ENCODE results near the gene FAM114A1.

FAM114A1 gene

DNA sequence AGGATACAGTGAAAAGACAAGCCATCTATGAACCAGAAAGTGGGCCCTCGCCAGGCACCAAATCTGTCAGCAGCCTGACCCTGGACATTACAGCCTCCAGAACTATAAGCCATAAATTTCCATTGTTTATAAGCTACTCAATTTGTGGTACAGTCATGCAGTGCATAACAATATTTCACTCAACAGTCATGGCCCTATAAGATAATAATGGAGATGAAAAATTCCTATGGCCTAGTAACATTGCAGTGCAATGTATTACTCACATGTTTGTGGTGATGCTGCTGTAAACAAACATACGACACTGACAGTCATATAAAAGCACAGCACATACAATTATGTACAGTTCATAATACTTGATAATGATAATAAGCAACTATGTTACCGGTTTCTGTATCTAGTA is 45.9 kb upstream of the FAM114A1 start:
- Histone ChIP-seq H3K27me3 (ENCODE audit: control insufficient read depth, insufficient read depth, low read length) (no peaks in the 10 kb centered on the region), H3K4me1 (no peaks in the 10 kb centered on the region), H2AFZ (no peak overlapping the region), H3K4me2 (ENCODE audit: low read length) (no peak overlapping the region), H3K9ac (no peak overlapping the region), H3K27ac (no peak overlapping the region), H3K9me3 (ENCODE audit: control insufficient read depth, low read length) (no peaks in the 10 kb centered on the region), H3K79me2 (no peaks in the 10 kb centered on the region), H3K36me3 (ENCODE audit: control insufficient read depth, insufficient read depth, low read length) (no peaks in the 10 kb centered on the region), H3K4me3 (ENCODE audit: low read depth, low read length) (no peak overlapping the region)
- TF ChIP-seq, protein P1, sequence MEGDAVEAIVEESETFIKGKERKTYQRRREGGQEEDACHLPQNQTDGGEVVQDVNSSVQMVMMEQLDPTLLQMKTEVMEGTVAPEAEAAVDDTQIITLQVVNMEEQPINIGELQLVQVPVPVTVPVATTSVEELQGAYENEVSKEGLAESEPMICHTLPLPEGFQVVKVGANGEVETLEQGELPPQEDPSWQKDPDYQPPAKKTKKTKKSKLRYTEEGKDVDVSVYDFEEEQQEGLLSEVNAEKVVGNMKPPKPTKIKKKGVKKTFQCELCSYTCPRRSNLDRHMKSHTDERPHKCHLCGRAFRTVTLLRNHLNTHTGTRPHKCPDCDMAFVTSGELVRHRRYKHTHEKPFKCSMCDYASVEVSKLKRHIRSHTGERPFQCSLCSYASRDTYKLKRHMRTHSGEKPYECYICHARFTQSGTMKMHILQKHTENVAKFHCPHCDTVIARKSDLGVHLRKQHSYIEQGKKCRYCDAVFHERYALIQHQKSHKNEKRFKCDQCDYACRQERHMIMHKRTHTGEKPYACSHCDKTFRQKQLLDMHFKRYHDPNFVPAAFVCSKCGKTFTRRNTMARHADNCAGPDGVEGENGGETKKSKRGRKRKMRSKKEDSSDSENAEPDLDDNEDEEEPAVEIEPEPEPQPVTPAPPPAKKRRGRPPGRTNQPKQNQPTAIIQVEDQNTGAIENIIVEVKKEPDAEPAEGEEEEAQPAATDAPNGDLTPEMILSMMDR (IDR thresholded peaks at IDR 0.05): no peak

DNA sequence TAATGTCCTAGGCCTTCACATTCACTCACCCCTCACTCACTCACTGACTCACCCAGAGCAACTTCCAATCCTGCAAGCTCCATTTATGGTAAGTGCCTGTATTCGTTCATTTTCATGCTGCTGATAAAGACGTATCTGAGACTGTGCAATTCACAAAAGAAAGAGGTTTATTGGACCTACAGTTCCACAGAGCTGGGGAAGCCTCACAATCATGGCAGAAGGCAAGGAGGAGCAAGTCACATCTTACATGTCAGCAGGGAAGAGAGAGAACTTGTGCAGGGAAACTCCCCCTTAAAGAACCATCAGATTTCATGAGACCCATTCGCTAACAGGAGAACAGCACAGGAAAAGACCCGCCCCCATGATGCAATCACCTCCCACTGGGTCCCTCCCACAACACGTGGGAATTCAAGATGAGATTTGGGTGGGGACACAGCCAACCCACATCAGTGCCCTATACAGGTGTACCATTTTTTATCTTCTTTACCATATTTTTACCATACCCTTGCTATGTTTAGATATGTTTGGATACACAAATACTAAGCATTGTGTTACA is 44.8 kb upstream of the FAM114A1 start:
- Histone ChIP-seq H3K4me1 (no peaks in the 10 kb centered on the region), H3K4me3 (ENCODE audit: low read depth, low read length) (no peak overlapping the region), H3K79me2 (no peaks in the 10 kb centered on the region), H3K36me3 (ENCODE audit: control insufficient read depth, insufficient read depth, low read length) (no peaks in the 10 kb centered on the region), H3K9ac (no peak overlapping the region), H3K27ac (no peak overlapping the region), H2AFZ (no peak overlapping the region), H3K4me2 (ENCODE audit: low read length) (no peak overlapping the region), H3K27me3 (ENCODE audit: control insufficient read depth, insufficient read depth, low read length) (no peaks in the 10 kb centered on the region), H3K9me3 (ENCODE audit: control insufficient read depth, low read length) (no peaks in the 10 kb centered on the region)
- TF ChIP-seq, protein P1 (IDR thresholded peaks at IDR 0.05): no peak

DNA sequence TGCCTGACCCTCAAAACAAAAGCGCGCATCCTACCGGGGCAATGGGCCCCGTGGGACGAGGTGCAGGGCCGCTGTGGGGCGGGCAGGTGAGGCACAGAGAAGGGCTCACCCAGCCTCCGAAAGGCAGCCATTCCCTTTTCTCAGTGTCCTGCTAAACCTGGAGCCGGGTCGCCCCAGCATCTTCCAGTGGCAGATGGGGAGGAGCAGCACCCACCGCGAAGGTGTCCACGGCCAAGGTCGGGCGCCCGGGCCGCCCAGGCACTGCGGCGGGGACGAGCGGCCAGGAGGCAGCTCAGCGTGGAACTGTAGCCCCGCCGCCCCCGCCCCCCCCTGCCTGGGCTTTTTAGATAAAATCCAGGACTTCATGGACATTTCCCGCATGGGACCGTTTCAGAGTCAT is 43.8 kb upstream of the FAM114A1 start:
- Histone ChIP-seq H3K9ac (no peak overlapping the region), H3K4me2 (ENCODE audit: low read length) (no peak overlapping the region), H3K36me3 (ENCODE audit: control insufficient read depth, insufficient read depth, low read length) (no peaks in the 10 kb centered on the region), H3K79me2 (no peaks in the 10 kb centered on the region), H3K27ac (no peak overlapping the region), H3K4me1 (no peaks in the 10 kb centered on the region), H3K27me3 (ENCODE audit: control insufficient read depth, insufficient read depth, low read length) (no peaks in the 10 kb centered on the region), H3K4me3 (ENCODE audit: low read depth, low read length) (no peak overlapping the region), H3K9me3 (ENCODE audit: control insufficient read depth, low read length) (no peaks in the 10 kb centered on the region), H2AFZ (no peak overlapping the region)
- TF ChIP-seq, protein P1 (IDR thresholded peaks at IDR 0.05): no peak

DNA sequence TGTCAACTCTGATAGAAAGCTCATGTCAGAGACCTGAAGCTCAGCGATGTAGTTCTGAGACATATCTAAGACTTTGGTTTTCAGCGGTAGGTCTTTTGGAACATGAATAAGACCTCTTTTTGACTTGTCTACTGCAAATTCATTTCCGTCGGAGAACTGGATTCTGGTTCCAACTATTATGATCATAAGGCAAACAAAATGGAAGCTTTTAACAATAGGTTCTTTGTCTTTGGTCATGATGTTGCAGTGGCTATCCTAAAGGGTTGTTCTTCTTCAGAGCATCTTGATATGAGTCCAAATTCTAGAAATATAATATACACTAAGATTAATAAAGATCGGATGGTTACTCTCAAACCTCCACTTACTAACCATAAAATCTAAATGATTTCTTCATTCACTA is 38.4 kb upstream of the FAM114A1 start:
- Histone ChIP-seq H3K4me1 (no peaks in the 10 kb centered on the region), H3K27me3 (ENCODE audit: control insufficient read depth, insufficient read depth, low read length) (no peaks in the 10 kb centered on the region), H3K9ac (no peak overlapping the region), H2AFZ (no peak overlapping the region), H3K27ac (no peak overlapping the region), H3K36me3 (ENCODE audit: control insufficient read depth, insufficient read depth, low read length) (no peaks in the 10 kb centered on the region), H3K79me2 (no peaks in the 10 kb centered on the region), H3K9me3 (ENCODE audit: control insufficient read depth, low read length) (no peaks in the 10 kb centered on the region), H3K4me3 (ENCODE audit: low read depth, low read length) (no peak overlapping the region), H3K4me2 (ENCODE audit: low read length) (no peak overlapping the region)
- TF ChIP-seq, protein P1 (IDR thresholded peaks at IDR 0.05): no peak

DNA sequence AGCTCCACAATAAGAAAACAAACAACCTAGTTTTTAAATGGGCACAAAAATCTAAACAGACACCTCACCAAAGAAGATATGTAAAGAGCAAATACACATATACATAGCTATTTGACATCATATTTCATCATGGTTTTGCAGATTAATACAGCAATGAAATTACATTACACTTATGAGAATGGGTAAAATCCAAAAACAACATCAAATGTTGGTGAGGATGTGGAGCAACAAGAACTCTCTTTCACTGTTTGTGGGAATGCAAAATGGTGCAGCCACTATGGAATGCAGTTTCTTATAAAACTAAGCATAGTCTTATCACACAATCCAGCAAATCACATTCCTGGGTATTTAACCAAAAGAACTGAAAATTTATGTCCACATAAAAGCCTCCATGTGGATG is 36.0 kb upstream of the FAM114A1 start:
- TF ChIP-seq, protein P1 (IDR thresholded peaks at IDR 0.05): no peak
- no peak overlapping the region for H3K27ac ChIP-seq
- H3K4me3 ChIP-seq (ENCODE audit: low read depth, low read length): no peak overlapping the region
- H3K27me3 ChIP-seq (ENCODE audit: control insufficient read depth, insufficient read depth, low read length): no peaks in the 10 kb centered on the region
- no peak overlapping the region for H3K9ac ChIP-seq
- H3K4me2 ChIP-seq (ENCODE audit: low read length): no peak overlapping the region
- no peaks in the 10 kb centered on the region for H3K9me3 ChIP-seq (ENCODE audit: control insufficient read depth, low read length)
- no peak overlapping the region for H2AFZ ChIP-seq
- no peaks in the 10 kb centered on the region for H3K4me1 ChIP-seq
- no peaks in the 10 kb centered on the region for H3K36me3 ChIP-seq (ENCODE audit: control insufficient read depth, insufficient read depth, low read length)
- H3K79me2 ChIP-seq: no peaks in the 10 kb centered on the region
